CD4-positive, alpha-beta T cell treated with Interleukin-1 beta for 1 hour (primary cell): ENCODE data around the gene ANAPC7.
A peak's percentile ranks its signal among the peaks of the same experiment; 100 is the strongest.
"Not testable (repeated sequence)": the region's sequence is repeated elsewhere in the genome, so short reads cannot be mapped to it uniquely, and the experiment has no call there.

Experiments
- DNase-seq, 2 donors: peaks; one replicate each; pipeline ENCODE4 v3.0.0-alpha.2; 2020 to 2022

The ANAPC7 gene

GRCh38 chr12:110373962-110374611 lies 29.4 kb downstream of the ANAPC7 start:
- DNase-seq: no peak

- DNase-seq: no peak
These were observed 30.1 kb downstream of the ANAPC7 start for GRCh38 chr12:110373425-110373824.

GRCh38 chr12:110373025-110373424 lies 30.5 kb downstream of the ANAPC7 start:
- no peak for DNase-seq

GRCh38 chr12:110372056-110372425 lies 31.5 kb downstream of the ANAPC7 start:
- DNase-seq: no peak

- peak in 1 of 2 donors; percentile 37 for DNase-seq
These were observed 32.0 kb downstream of the ANAPC7 start for GRCh38 chr12:110371408-110372055.

- no peak for DNase-seq
These were observed 32.7 kb downstream of the ANAPC7 start for GRCh38 chr12:110370732-110371231.

- DNase-seq: no peak
These were observed 33.5 kb downstream of the ANAPC7 start for GRCh38 chr12:110369992-110370391.

GRCh38 chr12:110367181-110367864 lies 36.2 kb downstream of the ANAPC7 start:
- no peak for DNase-seq

- no peak for DNase-seq
These were observed 37.0 kb downstream of the ANAPC7 start for GRCh38 chr12:110366321-110367142.

GRCh38 chr12:110365489-110366320 lies 37.8 kb downstream of the ANAPC7 start:
- DNase-seq: no peak

- DNase-seq: no peak
These were observed 42.3 kb downstream of the ANAPC7 start for GRCh38 chr12:110361216-110361615.

GRCh38 chr12:110358384-110359097 lies 45.0 kb downstream of the ANAPC7 start:
- DNase-seq: not testable (repeated sequence)

- peak in 1 of 2 donors; percentile 21 for DNase-seq
These were observed 48.4 kb downstream of the ANAPC7 start for GRCh38 chr12:110355073-110355472.

- DNase-seq: no peak
These were observed 49.2 kb downstream of the ANAPC7 start for GRCh38 chr12:110354172-110354780.

GRCh38 chr12:110353211-110353965 lies 50.1 kb downstream of the ANAPC7 start:
- no peak for DNase-seq

GRCh38 chr12:110352401-110352800 lies 51.1 kb downstream of the ANAPC7 start:
- no peak for DNase-seq

GRCh38 chr12:110351119-110351518 lies 52.4 kb downstream of the ANAPC7 start:
- no peak for DNase-seq

- DNase-seq: peak; percentile 18 to 26
These were observed 53.9 kb downstream of the ANAPC7 start for GRCh38 chr12:110349514-110350151.

- no peak for DNase-seq
These were observed 54.4 kb downstream of the ANAPC7 start for GRCh38 chr12:110349096-110349495.
